ENCODE results near the gene IL34.
"Not testable (repeated sequence)": the region's sequence is repeated elsewhere in the genome, so short reads cannot be mapped to it uniquely, and the experiment has no call there.

Gene IL34

GRCh38 chr16:70632273-70632672 lies 14.1 kb upstream of the IL34 start:
- DNase-seq, result no peak

GRCh38 chr16:70633617-70634016 lies 12.7 kb upstream of the IL34 start:
- not testable (repeated sequence) for DNase-seq

DNA sequence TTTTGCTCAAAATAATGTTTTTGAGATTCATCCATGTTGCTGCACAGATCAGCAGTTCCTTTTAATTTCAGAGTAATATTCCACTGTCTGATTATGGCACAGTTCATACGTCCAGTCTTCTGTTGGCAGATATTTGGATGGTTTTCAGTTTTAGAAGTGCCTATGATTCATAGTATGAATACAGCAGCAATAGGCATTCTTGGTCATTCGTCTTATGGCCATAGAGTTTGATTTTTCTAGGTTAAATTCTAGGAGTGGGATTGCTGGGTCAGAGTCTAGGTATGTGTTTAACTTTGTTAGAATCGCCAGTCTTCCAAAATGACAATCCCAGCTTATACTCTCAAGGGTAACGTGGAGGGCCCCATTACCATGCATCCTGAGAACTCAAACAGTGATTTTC lies 11.5 kb upstream of the IL34 start:
- DNase-seq, result no peak

GRCh38 chr16:70635336-70636016 lies 10.9 kb upstream of the IL34 start:
- DNase-seq, result no peak

GRCh38 chr16:70638814-70639792 lies 7.3 kb upstream of the IL34 start:
- no peak for DNase-seq

DNA sequence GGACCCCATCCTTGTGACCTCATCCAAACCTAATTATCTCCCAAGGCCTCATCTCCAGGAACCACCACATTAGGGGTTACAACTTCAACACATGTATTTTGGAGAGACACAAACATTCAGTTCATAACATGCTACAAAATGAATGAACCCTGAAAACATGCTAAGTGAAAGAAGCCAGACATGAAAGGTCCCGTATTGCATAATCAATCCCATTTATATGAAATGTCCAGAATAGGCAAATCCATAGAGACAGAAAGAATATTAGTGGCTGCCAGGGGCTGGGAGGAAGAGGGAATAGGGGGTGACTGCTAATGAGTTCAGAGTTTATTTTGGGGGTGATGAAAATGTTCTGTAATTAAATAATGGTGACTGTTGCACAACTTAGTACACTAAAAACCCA lies 3.7 kb upstream of the IL34 start:
- no peak for DNase-seq

DNA sequence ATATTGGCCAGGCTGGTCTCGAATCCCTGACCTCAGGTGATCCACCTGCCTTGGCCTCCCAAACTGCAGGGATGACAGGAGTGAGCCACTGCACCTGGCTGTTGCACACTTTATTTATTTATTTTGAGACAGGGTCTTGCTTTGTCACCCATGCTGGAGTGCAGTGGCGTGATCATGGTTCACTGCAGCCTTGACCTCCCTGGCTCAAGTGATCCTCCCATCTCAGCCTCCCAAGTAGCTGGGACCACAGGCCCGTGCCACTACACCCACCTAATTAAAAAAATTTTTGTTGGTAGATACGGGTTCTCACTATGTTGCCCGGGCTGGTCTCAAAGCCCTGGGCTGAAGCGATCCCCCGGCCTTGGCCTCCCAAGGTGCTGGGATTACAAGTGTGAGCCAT lies 3.1 kb upstream of the IL34 start:
- not testable (repeated sequence) for DNase-seq

GRCh38 chr16:70644763-70645597 lies 1.4 kb upstream of the IL34 start:
- no peak for DNase-seq

DNA sequence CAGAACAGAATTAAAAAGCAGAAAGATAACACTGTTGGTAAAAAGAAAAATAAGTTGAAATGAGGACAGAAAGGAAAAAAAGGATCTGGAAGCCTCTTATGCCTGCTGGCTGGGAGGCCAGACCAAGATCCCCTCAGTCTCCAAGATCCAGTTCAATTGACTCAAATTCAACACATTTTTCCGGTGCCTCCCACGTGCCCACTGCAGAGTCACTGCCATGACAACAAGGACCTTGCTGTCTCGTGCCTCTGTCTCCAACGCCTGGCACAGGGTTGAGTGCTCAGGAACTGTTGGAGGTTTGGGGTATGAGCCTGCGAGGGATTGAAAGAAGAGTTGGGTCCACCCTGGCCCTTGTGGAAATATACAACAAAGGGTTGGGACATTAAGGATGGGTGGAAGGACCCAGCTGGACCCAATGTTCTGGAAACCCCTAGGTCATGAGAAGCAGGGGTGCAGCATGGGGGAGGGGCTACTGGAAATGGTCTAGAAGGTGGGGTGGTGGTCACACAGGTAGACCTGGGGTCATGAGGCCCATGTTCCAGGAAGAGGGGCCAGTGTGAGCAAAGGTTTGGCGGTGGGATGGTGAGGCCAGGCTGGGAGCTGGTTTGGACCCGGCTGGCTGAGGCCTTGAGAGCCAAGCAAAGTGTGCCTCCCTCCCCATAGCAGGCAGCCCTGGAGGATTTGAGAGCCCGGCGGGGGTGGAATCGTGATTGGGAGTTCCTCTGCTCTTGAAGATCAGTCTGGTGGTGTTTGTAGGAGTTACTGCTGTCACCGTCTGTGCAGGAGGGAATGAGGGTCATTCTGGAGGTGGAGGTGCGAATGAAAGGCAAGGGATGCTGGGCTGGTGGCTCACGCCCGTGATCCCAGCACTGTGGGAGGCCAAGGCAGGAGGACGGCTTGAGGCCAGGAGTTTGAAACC lies 1.3 kb downstream of the IL34 start:
- no peak for DNase-seq

DNA sequence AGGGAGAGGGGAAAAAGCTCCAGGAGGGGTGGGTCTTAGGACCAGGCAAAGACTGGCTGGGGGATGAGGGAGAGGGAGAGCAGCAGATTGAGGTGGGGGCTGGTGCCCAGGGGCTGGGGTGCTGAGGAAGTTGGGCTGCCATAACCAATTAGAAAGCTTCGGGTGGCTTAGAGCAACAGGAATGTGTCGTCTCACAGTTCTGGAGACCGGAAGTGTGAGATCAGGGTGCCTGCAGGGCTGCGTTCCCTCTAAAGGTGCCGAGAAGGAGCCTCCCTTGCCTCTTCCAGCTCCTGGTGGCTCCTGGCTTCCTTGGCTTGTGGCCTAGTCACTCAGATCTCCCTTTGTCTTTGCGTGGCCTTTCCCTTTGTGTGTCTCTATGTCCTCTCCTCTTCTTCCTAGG lies 2.2 kb downstream of the IL34 start:
- DNase-seq, result no peak

DNA sequence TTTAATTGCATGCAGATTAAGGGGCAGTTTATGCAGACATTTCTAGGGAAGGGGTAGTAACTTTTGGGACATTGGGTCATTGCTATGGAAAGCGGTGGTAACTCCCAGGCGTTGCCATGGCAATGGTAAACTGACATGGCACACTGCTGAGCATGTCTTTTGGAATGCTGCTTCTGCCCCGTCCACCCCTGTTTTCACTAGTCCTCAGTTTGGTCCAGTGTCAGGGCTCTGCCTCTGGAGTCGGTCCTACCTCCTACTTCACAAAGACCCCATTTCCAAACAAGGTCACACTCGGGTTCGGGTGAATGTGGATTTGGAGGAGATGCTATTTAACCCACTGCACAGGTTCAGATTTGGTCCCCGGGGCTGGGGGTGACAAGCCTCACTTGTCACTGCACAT lies 2.9 kb downstream of the IL34 start:
- DNase-seq, result no peak

DNA sequence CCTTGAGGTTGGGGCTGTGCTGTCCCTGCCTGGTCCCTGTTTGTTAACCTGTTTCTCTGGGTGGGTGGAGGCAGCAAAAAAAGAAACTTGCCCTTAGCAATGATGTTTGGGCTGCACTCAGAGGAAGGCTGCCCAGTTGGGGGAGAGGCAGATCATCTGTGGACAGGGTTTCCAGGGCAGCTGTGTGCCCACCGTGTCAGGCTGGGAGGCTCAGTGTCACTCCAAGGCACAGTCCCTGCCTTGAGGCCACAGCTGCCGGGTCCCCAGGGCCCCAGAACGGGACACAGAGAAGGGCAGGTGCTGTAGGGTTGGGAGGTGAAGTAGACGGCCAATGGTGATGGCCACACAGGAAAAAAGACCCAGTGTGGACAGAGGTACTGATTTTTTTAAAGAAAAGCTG lies 3.9 kb downstream of the IL34 start:
- DNase-seq, result no peak

GRCh38 chr16:70651524-70651923 lies 5.2 kb downstream of the IL34 start:
- DNase-seq, result no peak

- no peak for DNase-seq
Observed at GRCh38 chr16:70652322-70652721, 6.0 kb downstream of the IL34 start.

DNA sequence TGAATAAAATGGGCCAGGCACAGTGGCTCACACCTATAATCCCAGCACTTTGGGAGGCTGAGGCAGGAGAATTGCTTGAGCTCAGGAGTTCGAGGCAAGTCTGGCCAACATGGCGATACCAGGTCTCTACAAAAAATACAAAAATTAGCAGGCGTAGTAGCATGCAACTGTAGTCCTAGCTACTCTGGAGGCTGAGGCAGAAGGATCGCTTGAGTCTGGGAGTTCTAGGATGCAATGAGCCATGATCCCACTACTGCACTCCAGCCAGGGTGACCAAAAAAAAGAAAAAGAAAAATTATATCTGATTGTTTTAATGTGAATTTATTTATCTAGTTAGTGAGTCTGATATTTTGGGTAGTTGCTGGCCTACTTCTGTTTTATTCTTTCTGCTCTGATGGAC lies 7.0 kb downstream of the IL34 start:
- no peak for DNase-seq

GRCh38 chr16:70653809-70654771 lies 7.7 kb downstream of the IL34 start:
- DNase-seq, result peak; percentile 7

GRCh38 chr16:70656065-70656711 lies 9.8 kb downstream of the IL34 start:
- no peak for DNase-seq

GRCh38 chr16:70656712-70657263 lies 10.4 kb downstream of the IL34 start:
- no peak for DNase-seq

GRCh38 chr16:70657956-70658355 lies 11.6 kb downstream of the IL34 start:
- DNase-seq, result no peak

GRCh38 chr16:70658921-70659320 lies 12.6 kb downstream of the IL34 start:
- DNase-seq, result no peak

Measured in GDM1 (cell line).